OCI-LY3 (cell line): ENCODE measurements around the gene MCCC2.

Experiments used
- H2AFZ ChIP-seq: fragments of 200-600, 300-600 bp; shearing (Covaris generic); 2 replicates; pipeline ENCODE4 v1.6.0; 2014; ENCODE audit warnings: antibody characterized with exemption, low read depth, low read length
- H3K27ac ChIP-seq: fragments of 200-600, 300-600 bp; sonication (generic); 2 replicates; pipeline ENCODE4 v1.5.1; 2014; ENCODE audit warnings: mild to moderate bottlenecking, low read length, moderate library complexity, mixed read lengths
- H3K27me3 ChIP-seq: fragments of 200-600, 300-600 bp; sonication (generic); 2 replicates; pipeline ENCODE4 v1.6.1; 2014; ENCODE audit warnings: low read depth, low read length, mixed read lengths
- H3K36me3 ChIP-seq: fragments of 200-600, 300-600 bp; sonication (generic); replicated peaks from 2 replicates; pipeline ENCODE3; 2014; ENCODE audit warnings: low read depth, low read length, mixed read lengths
- H3K4me1 ChIP-seq: fragments of 300-600, 200-600 bp; sonication (generic); 2 replicates; pipeline ENCODE4 v1.6.1; 2014; ENCODE audit warnings: low read length, mixed read lengths
- H3K4me2 ChIP-seq: fragments of 200-600, 300-600 bp; sonication (generic); 2 replicates; pipeline ENCODE4 v1.6.1; 2014; ENCODE audit warnings: low read length, mixed read lengths
- H3K4me3 ChIP-seq: fragments of 300-600, 200-600 bp; sonication (generic); 2 replicates; pipeline ENCODE4 v1.5.1; 2014; ENCODE audit warnings: antibody characterized with exemption, mild to moderate bottlenecking, low read length, moderate library complexity
- H3K79me2 ChIP-seq: fragments of 300-600, 200-600 bp; shearing (Covaris generic); 2 replicates; pipeline ENCODE4 v1.6.1; 2014; ENCODE audit warnings: mild to moderate bottlenecking, low read length, mixed read lengths
- H3K9ac ChIP-seq: fragments of 300-600, 200-600 bp; shearing (Covaris generic); 2 replicates; pipeline ENCODE4 v1.6.0; 2014; ENCODE audit warnings: mild to moderate bottlenecking, low read length, moderate library complexity
- H3K9me3 ChIP-seq: fragments of 200-600, 300-600 bp; shearing (Covaris generic); 2 replicates; pipeline ENCODE4 v1.6.1; 2014; ENCODE audit warnings: low read length, mixed read lengths; ENCODE audit not compliant: insufficient read depth
- H4K20me1 ChIP-seq: fragments of 200-600, 300-600 bp; sonication (generic); 2 replicates; pipeline ENCODE4 v1.6.1; 2016; ENCODE audit warnings: low read length, mixed read lengths; ENCODE audit not compliant: insufficient read depth
- EZH2phosphoT487 ChIP-seq: fragments of 200-600 bp; shearing (Covaris generic); IDR thresholded peaks from 2 replicates; pipeline ENCODE4 v1.6.1; 2018; ENCODE audit warnings: antibody characterized with exemption, mixed run types, low read depth
- TF ChIP-seq, protein P1 (sequence below): fragments of 200-600, 300-600 bp; sonication (generic); IDR thresholded peaks from 2 replicates; pipeline ENCODE4 v1.5.1; 2014; ENCODE audit warnings: antibody characterized with exemption, low read length, low read depth

The MCCC2 gene

DNA sequence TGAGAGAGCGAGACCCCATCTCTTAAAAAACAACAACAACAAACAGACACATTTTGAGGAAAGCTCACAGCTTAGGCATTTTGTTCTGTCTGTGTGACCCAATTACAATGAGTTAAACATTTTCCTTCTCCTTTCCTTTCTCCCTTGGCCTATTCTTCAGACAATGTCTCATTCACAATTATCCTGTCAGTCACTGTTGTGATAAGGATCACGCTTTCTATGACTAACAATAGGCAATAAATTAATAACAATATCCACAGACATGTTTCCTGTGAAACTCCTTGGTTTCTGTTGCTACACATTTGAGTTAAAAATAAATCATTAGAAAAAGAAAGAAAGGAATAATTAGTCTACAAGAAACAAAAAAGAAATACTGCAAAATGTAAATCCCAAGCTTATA is 112.1 kb downstream of the MCCC2 start:
- Histone ChIP-seq H3K4me2 (no peak overlapping the region), H3K27me3 (no peaks in the 10 kb centered on the region), H3K9me3 (no peaks in the 10 kb centered on the region), H3K36me3 (no peaks in the 10 kb centered on the region), H3K27ac (no peak overlapping the region), H3K9ac (no peak overlapping the region), H2AFZ (no peak overlapping the region), H3K4me1 (no peaks in the 10 kb centered on the region), H3K4me3 (no peak overlapping the region), H3K79me2 (no peaks in the 10 kb centered on the region), H4K20me1 (no peaks in the 10 kb centered on the region)
- TF ChIP-seq, protein P1, sequence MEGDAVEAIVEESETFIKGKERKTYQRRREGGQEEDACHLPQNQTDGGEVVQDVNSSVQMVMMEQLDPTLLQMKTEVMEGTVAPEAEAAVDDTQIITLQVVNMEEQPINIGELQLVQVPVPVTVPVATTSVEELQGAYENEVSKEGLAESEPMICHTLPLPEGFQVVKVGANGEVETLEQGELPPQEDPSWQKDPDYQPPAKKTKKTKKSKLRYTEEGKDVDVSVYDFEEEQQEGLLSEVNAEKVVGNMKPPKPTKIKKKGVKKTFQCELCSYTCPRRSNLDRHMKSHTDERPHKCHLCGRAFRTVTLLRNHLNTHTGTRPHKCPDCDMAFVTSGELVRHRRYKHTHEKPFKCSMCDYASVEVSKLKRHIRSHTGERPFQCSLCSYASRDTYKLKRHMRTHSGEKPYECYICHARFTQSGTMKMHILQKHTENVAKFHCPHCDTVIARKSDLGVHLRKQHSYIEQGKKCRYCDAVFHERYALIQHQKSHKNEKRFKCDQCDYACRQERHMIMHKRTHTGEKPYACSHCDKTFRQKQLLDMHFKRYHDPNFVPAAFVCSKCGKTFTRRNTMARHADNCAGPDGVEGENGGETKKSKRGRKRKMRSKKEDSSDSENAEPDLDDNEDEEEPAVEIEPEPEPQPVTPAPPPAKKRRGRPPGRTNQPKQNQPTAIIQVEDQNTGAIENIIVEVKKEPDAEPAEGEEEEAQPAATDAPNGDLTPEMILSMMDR = no peak
- TF ChIP-seq EZH2phosphoT487 = no peak

- H3K9me3 ChIP-seq = no peaks in the 10 kb centered on the region
- H4K20me1 ChIP-seq = no peaks in the 10 kb centered on the region
- H3K4me1 ChIP-seq = no peaks in the 10 kb centered on the region
- H3K27me3 ChIP-seq = no peaks in the 10 kb centered on the region
- no peak overlapping the region for H3K27ac ChIP-seq
- no peak overlapping the region for H3K4me3 ChIP-seq
- no peak overlapping the region for H3K9ac ChIP-seq
- no peak overlapping the region for H2AFZ ChIP-seq
- no peaks in the 10 kb centered on the region for H3K79me2 ChIP-seq
- TF ChIP-seq, protein P1 = no peak
- no peak for TF ChIP-seq EZH2phosphoT487
- H3K4me2 ChIP-seq = no peak overlapping the region
- no peaks in the 10 kb centered on the region for H3K36me3 ChIP-seq
Observed at GRCh38 chr5:71699751-71700150, 112.6 kb downstream of the MCCC2 start.

DNA sequence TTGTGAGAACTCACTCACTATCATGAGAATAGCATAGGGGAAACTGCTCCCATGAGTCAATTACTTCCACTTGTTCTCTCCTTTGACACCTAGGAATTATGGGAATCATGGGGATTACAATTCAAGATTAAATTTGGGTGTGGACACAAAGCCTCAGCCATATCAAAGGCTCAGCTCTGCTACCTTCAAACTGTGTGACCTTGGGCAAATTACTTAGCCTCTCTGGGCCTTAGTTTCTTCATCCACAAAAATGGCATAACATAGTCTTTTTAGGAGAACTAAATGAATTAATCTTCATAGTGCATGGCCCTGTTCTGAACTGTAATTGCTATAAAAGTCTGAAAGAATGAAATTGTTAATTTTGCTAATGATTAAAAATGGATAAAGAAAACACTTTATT is 113.7 kb downstream of the MCCC2 start:
- no peak overlapping the region for H3K27ac ChIP-seq
- H4K20me1 ChIP-seq = no peaks in the 10 kb centered on the region
- H3K4me1 ChIP-seq = no peaks in the 10 kb centered on the region
- no peak overlapping the region for H3K4me3 ChIP-seq
- no peak overlapping the region for H3K9ac ChIP-seq
- H2AFZ ChIP-seq = no peak overlapping the region
- H3K9me3 ChIP-seq = no peaks in the 10 kb centered on the region
- H3K79me2 ChIP-seq = no peaks in the 10 kb centered on the region
- H3K4me2 ChIP-seq = no peak overlapping the region
- no peaks in the 10 kb centered on the region; the same call in 1 of the 2 replicates for H3K27me3 ChIP-seq
- no peaks in the 10 kb centered on the region for H3K36me3 ChIP-seq
- TF ChIP-seq, protein P1 = no peak
- no peak for TF ChIP-seq EZH2phosphoT487

- Histone ChIP-seq H3K4me2 (no peak overlapping the region), H2AFZ (no peak overlapping the region), H3K27ac (no peak overlapping the region), H4K20me1 (no peaks in the 10 kb centered on the region), H3K9ac (no peak overlapping the region), H3K27me3 (no peaks in the 10 kb centered on the region; the same call in 1 of the 2 replicates), H3K36me3 (no peaks in the 10 kb centered on the region), H3K9me3 (no peaks in the 10 kb centered on the region), H3K4me3 (no peak overlapping the region), H3K79me2 (no peaks in the 10 kb centered on the region), H3K4me1 (no peaks in the 10 kb centered on the region)
- no peak for TF ChIP-seq EZH2phosphoT487
- TF ChIP-seq, protein P1 = no peak
Observed at GRCh38 chr5:71701407-71701806, 114.3 kb downstream of the MCCC2 start.
